ENCODE measurements around the gene ALCAM.
"Not testable (repeated sequence)": the region's sequence is repeated elsewhere in the genome, so short reads cannot be mapped to it uniquely, and the experiment has no call there.

The ALCAM gene

DNA sequence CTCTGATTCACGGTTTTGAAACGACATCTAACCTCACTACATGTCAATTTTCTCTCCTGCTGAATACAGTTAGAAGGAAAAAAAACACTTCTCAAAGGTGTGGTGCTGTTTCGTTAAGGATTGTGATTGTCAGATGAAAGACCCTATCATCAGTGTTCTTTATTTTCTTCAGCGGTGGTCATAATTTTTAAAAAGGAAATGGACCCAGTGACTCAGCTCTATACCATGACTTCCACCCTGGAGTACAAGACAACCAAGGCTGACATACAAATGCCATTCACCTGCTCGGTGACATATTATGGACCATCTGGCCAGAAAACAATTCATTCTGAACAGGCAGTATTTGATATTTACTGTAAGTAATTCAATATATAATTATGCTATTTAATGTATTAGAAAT, 167.8 kb downstream of the ALCAM start:
- no peak for DNase-seq

DNA sequence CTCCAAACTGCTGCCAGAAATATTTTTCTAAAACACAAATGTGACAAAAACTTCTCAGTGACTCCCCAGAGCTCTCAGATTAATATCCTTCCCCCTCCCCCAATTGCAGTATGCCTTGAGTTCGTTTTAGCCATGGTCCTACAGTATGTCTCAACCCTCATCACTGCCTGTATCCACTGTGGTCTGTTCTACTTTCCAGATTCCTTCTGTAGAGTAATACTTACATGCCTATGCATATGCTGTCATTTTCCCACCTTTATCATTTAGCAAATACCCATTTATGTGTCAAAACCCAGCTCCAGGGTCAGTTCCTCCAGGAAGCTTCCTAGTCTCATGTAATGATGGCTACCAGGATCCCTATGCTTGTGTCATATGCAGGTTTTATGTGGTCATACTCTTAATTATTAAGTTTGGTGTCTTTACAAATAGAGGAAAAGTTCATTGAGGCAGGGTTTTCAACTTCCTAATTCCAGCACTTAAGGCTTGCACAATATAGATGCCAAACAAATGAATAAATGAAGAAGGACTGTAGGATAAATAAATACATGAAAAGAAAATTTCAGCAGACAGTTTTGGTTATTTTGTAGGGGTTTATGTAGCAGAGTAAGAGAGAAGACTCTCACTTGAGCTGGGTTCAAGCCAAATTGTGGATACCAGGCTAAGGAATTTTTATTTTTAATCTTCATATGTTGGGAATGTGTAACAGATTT, 170.8 kb downstream of the ALCAM start:
- DNase-seq = no peak

DNA sequence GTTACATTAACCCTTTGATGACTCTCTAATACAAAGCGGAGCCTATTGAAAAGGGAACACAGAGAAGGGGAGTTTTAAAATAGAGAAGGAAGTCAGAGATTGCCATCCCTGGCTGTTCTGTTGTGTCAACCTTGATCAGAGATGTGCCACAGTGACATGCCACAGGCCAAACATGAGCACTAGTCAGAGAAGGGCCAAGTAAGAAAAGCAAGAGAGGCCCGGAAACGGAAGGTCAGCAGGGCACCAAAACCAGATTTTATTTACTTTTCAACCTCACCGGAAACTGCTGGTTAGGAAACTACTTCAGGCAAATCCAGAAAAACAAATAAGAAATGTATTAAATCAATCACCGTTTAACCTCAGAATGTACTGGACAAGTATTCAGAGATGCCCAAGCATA, 171.8 kb downstream of the ALCAM start:
- DNase-seq = no peak

DNA sequence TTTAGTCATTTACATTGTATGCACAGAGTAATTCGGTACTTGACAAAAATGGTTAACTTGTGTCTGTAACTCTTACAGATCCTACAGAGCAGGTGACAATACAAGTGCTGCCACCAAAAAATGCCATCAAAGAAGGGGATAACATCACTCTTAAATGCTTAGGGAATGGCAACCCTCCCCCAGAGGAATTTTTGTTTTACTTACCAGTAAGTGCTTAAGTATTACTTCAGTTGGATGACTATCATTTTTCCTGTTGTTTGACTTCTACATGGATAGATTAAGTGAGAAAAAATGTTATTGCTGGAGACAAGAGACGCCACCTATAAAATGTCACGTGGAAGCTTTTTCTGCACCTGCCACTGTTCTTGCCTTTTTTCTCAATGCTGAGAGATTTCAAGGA, 173.2 kb downstream of the ALCAM start:
- DNase-seq = no peak

DNA sequence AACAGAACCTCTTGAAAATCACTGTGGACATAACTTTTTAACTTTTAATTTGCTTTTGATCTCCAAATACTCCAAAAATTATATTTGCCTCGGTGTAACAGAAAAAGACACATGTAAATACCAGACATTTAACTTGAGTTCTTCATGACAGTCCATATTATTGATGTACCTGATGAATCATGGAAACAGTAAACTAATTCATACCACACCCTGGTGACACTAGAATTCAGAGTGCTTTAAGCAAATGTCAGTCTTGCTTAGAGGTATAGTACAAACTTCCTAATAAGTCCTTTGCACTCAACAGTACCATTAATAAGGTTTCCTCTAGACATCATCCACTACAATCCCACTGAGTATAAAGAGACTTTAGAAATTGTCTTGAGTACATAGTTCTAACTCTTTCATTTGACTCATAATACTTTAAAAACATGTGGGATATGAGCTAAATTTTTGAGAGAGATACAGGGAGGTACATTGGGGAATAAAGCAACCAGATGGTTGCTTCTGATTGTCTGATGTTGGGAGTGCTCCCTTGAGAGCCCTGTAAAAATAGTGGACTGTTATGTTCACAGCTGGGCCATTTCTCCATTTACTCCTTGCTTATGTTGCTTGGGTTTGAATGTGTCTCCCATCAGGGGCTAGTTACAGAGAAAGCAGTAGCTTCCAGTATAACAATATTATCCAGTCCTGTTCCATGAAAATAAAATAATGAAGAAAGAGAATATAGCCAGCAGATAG, 175.7 kb downstream of the ALCAM start:
- DNase-seq = no peak

DNA sequence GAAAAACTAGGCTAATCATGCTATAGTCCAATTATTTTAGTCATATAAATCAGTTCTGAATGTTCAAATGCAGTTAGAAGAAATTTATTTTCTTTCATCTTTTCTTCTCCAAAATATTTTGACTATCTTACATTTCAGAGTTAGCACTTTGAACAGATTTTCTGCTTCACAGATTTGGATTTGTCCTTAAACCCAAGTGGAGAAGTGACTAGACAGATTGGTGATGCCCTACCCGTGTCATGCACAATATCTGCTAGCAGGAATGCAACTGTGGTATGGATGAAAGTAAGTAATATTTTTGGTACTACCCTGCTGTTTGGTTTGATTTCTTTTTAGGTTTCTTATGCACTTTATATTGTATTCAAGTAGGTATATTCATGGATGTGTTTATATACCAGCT, 178.3 kb downstream of the ALCAM start:
- no peak for DNase-seq

DNA sequence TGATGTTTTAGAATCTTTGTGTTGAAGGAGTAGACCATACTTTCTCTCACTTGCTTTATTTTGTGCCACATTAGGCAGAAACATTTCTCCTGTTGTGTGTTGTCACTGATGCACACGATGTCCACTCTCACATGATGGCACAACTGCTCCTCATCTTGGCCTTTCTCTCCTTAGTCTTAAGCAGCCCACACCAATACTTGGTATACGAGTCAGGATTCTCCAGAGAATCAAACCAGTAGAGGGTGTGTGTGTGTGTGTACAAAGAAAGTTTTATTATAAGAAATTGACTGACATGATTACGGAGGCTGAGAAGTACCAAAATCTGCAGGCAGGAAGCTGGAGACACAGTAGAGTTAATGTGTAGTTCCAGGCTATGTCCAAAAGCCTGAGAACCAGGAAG, 187.1 kb downstream of the ALCAM start:
- no peak for DNase-seq

DNA sequence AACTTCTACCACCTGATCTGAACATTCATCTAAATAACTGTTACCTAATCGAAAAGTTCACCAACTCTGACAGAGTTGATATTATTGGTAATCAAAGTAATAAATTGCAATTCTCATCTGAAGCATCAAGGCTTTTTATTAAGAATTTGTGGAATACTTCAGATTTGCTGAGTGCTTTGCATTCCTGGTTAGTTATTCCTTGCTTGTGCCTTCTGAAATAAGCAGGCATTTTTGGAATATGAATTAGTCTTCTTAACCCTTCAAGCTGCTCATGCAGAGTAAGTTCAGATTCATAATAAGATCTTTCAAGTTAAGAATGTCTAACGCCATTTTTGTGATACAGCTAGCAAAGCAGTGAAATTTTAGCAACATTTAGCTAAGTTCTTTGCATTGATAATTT, 188.5 kb downstream of the ALCAM start:
- DNase-seq = no peak

DNA sequence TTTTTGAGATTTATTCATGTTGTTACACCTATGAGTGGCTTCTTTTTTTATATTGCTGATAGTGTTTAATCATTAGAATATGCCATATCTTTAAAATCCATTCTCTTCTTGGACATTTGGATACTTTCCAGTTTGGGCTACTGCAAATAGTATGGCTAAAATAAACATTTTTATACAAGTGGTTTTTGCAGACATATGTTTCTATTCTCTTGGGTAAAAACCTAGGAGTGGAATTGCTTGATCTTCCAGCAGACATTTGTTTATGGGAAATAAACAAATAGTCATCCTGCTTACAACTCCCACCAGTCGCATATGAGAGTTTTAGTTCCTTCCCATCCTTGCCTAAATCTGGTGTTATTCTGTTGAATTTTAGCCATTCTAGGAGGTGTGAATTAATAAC, 193.1 kb downstream of the ALCAM start:
- DNase-seq = no peak

DNA sequence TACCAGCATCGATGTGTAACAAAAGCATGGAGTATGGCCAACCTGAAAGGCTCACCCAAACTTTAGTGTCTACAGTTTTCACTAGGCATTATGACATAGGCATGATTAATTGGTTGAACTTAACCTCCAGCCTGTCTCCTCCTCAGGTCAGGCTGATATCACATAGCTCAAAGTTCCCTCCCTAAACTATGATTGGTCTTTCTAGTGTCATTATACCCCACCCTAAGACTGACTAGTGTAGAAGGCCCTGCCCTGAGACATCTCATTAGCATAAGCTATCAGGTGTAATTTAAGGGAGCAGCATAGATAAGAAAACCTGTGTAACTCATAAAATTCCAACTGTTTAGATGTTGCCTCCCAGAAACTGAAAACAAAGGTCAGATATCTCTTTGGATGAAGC, 195.2 kb downstream of the ALCAM start:
- DNase-seq = no peak

DNA sequence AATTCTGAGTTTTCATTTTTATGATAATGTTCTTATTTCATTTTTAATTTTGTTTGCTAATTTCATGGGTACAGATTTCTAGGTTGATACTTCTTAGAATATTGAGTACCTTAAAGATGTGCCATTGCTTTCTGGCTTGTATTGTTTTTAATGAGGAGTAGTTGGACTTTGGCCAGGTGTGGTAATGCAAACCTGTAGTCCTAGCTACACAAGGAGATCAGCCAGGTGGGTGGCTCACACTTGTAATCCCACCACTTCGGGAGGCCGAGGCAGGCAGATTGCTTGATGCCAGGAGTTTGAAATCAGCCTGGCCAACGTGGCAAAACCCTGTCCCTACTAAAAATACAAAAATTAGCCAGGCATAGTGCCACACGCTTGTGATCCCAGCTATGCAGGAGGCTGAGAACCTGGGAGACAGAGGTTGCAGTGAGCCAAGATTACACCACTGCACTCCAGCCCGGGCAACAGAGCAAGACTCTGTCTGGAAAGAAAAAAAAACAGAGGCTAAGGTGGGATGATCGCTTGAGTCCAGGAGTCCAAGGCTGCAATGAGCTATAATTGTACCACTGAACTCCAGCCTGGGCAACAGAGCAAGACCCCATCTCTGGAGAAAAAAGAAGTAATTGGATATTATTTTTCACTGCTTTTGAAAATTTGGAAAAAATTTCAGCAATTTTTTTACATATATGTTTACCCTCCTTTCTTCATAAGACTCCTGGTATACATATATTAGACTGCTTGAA, 198.0 kb downstream of the ALCAM start:
- DNase-seq = no peak

DNA sequence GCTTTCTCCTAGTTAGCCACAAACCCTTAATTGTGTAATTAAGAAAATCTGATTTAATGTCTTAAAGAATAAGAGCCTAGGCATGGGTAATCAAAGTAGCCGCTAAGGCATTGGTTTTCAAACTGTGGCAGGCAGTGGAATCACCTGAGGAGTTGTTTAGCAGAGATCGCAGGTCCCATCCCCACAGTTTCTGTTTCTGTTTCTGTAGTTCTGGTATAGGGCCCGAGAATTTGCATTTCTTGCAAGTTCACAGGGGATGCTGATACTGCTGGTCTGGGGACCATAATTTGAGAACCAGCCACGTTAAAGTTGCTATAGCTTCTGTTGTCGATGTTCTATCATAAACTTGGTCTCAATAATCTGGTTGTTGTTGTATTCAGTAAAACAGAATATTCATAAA, 204.3 kb downstream of the ALCAM start:
- no peak for DNase-seq

DNA sequence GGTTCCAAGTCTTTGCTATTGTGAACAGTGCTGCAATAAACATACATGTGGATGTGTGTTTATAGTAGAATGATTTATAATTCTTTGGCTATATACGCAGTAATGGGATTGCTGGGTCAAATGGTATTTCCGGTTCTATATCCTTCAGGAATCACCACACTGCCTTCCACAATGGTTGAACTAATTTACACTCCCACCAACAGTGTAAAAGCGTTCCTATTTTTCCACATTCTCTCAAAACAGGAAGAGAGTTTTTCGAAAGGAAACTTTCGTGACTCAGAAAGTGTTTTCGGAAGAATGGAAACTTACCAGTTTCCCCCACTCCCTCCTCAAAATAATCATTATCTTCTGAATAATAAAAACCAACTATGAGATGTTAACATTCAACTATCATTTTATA, 205.8 kb downstream of the ALCAM start:
- no peak for DNase-seq

DNA sequence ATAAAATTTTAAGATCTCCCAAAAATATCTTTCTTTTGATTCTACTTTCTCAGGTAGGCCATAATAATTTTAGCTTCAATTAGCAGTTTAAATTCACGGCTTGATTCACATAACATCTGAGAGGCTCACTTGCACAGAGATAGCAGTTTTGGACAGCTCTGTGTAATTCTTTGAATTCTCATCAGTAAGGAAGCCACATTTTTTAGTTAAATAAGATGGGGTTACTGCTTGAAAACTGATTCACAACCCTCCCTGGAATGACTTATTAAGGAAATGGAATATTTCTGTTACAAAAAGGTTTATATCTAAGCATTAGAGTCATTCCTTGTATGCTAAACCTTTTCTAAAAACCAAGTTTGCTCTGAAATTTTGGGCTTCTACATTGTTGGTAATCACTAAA, 212.7 kb downstream of the ALCAM start:
- no peak for DNase-seq

DNA sequence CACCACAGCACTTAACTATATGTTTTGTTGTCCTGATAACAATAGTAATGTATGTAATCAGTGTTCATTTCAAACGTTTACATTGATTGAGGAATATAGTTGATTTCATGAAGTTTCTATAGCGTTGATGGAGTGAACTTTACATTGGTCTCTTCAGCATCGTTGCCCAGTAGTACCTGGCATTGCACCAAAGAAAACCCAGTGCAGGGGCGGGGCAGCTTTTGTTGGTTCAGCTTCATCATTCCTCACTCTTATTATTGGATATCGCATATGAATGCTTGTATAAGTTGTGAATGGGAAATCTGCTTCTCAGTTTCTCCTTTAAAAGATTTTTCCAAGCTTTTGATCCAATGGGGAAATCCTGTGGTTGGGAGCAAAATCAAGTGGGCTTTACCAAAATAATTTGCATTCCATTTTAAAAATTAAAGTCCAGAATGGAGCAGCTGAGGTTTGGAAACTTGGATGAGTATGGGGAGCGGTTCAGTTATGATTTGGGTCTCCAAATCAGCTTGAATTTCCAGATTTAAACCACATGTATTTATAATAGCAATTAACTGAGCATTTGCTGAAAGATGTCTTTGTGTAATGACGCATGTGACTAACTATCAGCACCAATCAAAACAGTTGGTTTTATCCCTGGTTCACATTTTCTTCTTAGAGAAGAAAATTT, 213.7 kb downstream of the ALCAM start:
- no peak for DNase-seq

DNA sequence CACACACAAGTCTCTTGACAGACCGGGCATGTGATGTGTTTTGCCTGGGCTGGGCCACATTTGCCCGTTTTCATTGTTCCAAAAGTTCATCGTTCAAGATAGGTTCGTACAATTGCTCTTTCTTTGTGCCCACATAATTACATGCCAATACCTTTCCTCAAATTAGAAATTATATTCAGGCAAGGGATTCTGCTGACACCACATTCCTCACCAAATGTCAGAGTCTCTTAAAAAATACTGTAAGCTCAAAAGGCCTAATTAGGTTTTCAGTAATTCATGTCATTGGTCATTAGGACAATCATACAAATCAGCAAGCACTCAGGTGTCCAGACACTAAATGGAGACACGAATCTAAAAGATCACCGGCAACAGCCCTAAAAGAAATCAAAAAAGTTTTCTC, 215.3 kb downstream of the ALCAM start:
- no peak for DNase-seq

DNA sequence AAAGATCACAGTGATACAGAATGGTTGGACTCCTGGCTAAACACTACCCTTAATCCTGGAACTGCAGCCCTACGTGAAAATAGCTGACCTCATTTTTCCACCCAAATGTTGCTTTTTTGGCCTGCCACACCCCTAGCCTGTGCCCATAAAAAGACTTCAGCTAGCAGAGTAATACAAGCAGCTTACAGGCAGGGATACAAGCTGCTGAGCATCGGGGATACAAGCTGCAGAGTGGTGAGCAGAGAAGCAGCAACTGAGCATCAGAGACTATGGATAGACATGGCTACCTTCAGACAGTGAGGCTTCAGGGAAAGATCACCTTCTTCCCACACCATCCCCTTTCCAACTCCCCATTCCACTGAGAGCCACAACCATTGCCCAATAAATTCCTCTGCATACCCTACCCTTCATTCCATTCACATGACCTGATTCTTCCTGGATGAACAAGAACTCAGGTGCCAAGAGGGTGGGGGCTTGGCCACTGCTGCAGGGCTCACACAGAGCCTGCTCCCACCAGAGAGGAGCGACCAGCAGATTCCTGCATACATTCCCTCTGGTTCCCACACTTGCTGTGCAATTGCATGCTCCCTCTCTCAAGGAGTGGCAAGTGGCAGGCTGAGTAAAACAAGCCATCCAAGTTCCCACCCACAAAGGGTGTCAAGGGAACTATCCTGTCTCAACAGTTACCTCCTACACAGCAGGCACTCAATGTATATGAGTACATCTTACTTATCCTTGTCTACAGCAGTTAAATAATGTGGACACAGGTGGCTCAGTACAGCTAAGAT, 217.5 kb downstream of the ALCAM start:
- DNase-seq = no peak

DNA sequence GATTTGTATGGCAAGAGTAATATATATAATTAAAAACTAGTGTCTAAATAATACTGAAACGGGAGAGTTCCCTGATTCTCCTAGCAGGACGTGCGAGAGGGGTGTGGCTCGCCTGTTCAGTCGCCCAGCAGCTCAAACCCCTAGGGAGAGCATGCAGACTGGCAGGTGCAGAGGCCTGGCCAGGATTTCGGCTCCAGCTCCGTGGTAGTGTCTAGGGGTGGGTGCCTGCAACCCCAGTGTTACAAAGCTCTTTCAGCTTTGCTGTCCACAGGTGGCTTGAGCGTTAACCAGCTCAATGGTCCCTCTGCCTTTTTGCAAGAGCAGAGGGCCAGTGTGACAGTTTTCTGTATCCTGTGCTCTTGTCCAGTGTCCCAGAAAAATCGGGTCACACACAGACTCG, 226.6 kb downstream of the ALCAM start:
- DNase-seq = no peak

DNA sequence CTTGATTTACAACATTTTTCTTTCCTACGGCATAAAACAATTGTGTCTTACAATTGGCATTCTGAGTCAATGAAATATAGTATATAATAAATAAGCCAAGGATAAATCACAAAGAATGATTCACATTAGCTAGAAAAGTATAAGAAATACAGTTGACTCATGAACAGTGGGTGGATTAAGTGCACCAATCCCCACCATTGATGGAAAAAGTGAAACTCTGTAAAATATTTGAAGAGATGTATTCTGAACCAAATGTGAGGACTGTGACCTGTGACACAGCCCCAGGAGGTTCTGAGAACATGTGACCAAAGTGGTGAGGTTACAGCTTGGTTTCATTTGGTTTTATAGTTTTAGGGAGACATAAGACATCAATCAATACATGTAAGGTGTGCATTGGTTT, 227.5 kb downstream of the ALCAM start:
- no peak for DNase-seq

DNA sequence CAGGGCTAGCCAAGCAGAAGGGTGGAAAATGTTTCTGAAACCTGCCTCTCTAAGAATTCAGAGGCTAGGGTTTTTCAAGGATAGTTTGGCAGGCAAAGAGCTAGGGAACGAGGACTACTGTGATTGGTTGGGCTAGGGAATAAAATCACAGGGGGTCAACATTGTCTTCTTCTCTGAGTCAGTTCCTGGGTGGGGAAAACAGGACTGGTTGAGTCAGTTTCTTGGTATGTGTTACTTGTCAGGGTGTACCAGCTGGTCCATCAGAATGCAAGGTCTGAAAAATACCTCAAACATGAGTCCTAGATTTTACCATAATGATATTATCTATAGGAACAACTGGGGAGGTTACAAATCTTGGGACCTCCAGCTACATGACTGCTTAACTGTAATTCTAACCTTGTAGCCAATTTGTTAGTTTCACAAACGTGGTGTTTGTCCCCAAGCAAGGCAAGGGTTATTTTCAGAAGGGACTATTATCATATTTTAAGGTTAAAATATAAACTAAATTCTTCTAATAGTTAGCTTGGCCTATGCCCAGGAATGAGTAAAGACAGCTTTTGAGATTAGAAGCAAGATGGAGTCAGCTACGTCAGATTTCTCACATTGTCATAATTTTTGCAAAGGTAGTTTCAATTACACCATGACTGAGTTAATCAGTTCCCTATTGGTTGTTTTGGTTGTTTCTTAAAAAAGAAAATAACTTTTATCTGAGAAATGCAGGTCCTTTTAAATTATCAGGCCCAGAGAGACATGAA, 231.5 kb downstream of the ALCAM start:
- DNase-seq = no peak

DNA sequence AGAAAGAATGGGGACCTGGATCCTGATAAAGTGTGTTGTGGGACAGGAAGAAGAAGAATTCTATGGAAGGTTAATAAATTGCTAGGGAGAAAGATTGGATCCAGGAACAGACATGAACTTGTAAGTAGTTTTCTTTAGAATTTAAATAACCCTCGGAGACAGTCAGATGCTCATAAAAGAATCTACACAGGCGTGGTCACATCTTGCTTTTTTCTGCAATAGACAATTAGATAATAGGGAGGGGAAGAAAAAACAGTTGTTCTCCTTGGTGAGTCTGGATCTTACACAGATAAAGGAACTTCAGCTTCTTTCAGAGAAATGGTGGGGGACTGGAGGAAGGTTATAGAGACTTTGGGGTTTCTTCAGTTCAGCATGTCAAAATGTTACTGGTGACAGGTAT, 232.6 kb downstream of the ALCAM start:
- no peak for DNase-seq

DNA sequence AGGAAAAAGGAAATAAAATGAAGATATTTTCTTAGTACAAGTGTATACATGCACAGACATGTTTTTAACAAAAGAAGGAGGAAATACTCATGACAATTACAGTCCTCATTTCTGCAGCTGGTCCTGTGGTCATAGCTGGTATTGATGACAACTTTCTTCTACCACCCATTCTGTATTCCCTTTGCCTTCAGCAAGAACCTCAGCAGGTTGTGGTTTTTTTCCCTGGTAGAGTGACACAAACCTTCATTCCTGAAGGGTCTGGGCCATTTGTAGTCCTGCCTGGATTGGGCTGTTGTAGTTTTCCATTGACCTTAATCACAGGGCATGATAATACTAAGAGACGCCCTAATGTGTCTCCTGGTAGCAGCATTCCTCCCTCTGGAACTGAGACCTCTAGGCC, 235.0 kb downstream of the ALCAM start:
- DNase-seq = not testable (repeated sequence)
